HL-60/S4 (cell line): ENCODE data around the gene ARL14EPL.

ENCODE experiments used
- in situ Hi-C: fragments of 300-500 bp; cut with MboI; formaldehyde crosslinking; loops from 2 replicates; pipeline ENCODE4 v1.14.3; 2022; ENCODE audit warnings: low sequenced_read_pairs

Gene ARL14EPL

GRCh38 chr5:116032094-116032517 is at the start of gene ARL14EPL:
TSS of gene ARL14EPL (plus strand) at chr5:116032472. CDS start at chr5:116051466, 18,994 bp downstream.
- in situ Hi-C loops: no loop called here

GRCh38 chr5:115983519-115983918 is 48.8 kb upstream of the ARL14EPL start:
- in situ Hi-C loops: no loop called here

- in situ Hi-C loops: no loop called here
Measured at GRCh38 chr5:115985802-115986757, 46.2 kb upstream of the ARL14EPL start.

GRCh38 chr5:115988002-115988401 is 44.3 kb upstream of the ARL14EPL start:
- in situ Hi-C loops: no loop called here

GRCh38 chr5:115992848-115993350 is 39.4 kb upstream of the ARL14EPL start:
- in situ Hi-C loops: no loop called here

GRCh38 chr5:115995351-115995750 is 36.9 kb upstream of the ARL14EPL start:
- in situ Hi-C loops: no loop called here

GRCh38 chr5:116002116-116002906 is 30.0 kb upstream of the ARL14EPL start:
- in situ Hi-C loops: no loop called here

- in situ Hi-C loops: no loop called here
Measured at GRCh38 chr5:116004248-116004647, 28.0 kb upstream of the ARL14EPL start.

GRCh38 chr5:116009806-116010205 is 22.5 kb upstream of the ARL14EPL start:
- in situ Hi-C loops: no loop called here

GRCh38 chr5:116011046-116011445 is 21.2 kb upstream of the ARL14EPL start:
- in situ Hi-C loops: no loop called here

GRCh38 chr5:116013207-116013785 is 19.0 kb upstream of the ARL14EPL start:
- in situ Hi-C loops: no loop called here

- in situ Hi-C loops: no loop called here
Measured at GRCh38 chr5:116013936-116014335, 18.3 kb upstream of the ARL14EPL start.

GRCh38 chr5:116023619-116024018 is 8.7 kb upstream of the ARL14EPL start:
- in situ Hi-C loops: no loop called here

- in situ Hi-C loops: no loop called here
Measured at GRCh38 chr5:116025866-116026265, 6.4 kb upstream of the ARL14EPL start.

GRCh38 chr5:116032991-116033390 is 719 bp downstream of the ARL14EPL start:
- in situ Hi-C loops: no loop called here

GRCh38 chr5:116035123-116035522 is 2.9 kb downstream of the ARL14EPL start:
- in situ Hi-C loops: no loop called here

GRCh38 chr5:116037236-116037822 is 5.1 kb downstream of the ARL14EPL start:
- in situ Hi-C loops: no loop called here

GRCh38 chr5:116038817-116039216 is 6.5 kb downstream of the ARL14EPL start:
- in situ Hi-C loops: no loop called here

GRCh38 chr5:116042375-116042774 is 10.1 kb downstream of the ARL14EPL start:
- in situ Hi-C loops: no loop called here

GRCh38 chr5:116044073-116044472 is 11.8 kb downstream of the ARL14EPL start:
- in situ Hi-C loops: no loop called here

GRCh38 chr5:116045821-116046220 is 13.5 kb downstream of the ARL14EPL start:
- in situ Hi-C loops: no loop called here
